ENCODE results near the gene SOX5. TPM values are rescaled to one million over a fixed set of nuclear protein-coding genes. Genes with fewer than 3 reads are reported as not detected.

Gene SOX5
- total and polyA plus RNA-seq, 7 donors: 0.23 to 16.3 (median 9.4) TPM

DNA sequence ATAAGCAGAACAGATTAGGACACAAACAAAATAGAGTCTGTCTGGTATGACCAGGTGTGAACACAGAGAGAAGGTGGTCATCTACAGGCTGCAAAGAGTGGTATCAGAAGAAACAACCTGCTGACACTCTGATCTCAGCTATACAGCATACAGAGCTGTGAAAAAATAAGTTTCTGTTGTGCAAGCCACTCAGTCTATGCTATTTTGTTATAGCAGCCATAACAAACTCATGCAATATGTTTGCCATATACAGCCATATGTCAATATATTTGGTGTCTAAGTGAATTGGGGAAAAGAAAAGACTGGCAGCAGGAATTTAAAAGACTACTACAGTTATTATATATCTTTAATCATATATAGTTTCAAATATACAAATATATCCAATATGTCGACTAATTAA is 300.9 kb downstream of the SOX5 start:
- H3K4me3 ChIP-seq: no peak overlapping the region
- WGBS, 2 donors: 95 to 98% methylated on average over 1 of the region's 1 CpG
- no peaks in the 10 kb centered on the region for H3K36me3 ChIP-seq
- no peaks in the 10 kb centered on the region for H3K4me1 ChIP-seq
- intact Hi-C loops (cut with DNase I): no loop called here
- TF ChIP-seq, protein P1, sequence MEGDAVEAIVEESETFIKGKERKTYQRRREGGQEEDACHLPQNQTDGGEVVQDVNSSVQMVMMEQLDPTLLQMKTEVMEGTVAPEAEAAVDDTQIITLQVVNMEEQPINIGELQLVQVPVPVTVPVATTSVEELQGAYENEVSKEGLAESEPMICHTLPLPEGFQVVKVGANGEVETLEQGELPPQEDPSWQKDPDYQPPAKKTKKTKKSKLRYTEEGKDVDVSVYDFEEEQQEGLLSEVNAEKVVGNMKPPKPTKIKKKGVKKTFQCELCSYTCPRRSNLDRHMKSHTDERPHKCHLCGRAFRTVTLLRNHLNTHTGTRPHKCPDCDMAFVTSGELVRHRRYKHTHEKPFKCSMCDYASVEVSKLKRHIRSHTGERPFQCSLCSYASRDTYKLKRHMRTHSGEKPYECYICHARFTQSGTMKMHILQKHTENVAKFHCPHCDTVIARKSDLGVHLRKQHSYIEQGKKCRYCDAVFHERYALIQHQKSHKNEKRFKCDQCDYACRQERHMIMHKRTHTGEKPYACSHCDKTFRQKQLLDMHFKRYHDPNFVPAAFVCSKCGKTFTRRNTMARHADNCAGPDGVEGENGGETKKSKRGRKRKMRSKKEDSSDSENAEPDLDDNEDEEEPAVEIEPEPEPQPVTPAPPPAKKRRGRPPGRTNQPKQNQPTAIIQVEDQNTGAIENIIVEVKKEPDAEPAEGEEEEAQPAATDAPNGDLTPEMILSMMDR (IDR thresholded peaks at IDR 0.05): no peak
- no peak for TF ChIP-seq POLR2A (IDR thresholded peaks at IDR 0.05)
- H3K27me3 ChIP-seq: no peaks in the 10 kb centered on the region
- no peak for DNase-seq
- no peak overlapping the region for H3K27ac ChIP-seq
- H3K9me3 ChIP-seq: peaks cover 0 to 5% (median 4%) of the 10 kb centered on the region in 4 donors

DNA sequence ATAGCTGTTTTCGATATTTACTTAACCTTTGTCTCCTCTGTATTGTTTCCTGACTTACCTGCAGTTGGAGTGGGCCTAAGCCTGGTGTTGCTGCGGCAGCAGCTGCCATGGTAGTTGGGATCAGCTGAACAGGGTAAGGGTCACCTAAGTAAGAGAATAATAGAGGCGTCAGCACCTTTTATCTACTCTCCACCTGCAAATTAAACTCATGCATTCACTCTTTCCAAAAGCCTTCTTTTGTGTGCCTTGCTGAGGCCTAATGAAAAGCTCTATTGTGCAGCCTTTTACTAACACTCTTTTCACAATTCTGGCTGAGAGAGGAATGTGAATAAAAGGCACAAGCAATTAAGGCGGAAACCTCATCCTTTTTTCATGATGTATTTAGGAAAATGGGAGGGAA is 308.7 kb downstream of the SOX5 start:
- DNase-seq: no peak
- Histone ChIP-seq H3K4me1 (no peaks in the 10 kb centered on the region), H3K27ac (no peak overlapping the region), H3K27me3 (no peaks in the 10 kb centered on the region), H3K9me3 (no peaks in the 10 kb centered on the region), H3K4me3 (no peak overlapping the region), H3K36me3 (no peaks in the 10 kb centered on the region)
- TF ChIP-seq EP300 (IDR thresholded peaks at IDR 0.05): no peak
- intact Hi-C loops (cut with DNase I): no loop called here
- 21 to 73% methylated on average over 4 of the region's 4 CpGs for WGBS, 2 donors

DNA sequence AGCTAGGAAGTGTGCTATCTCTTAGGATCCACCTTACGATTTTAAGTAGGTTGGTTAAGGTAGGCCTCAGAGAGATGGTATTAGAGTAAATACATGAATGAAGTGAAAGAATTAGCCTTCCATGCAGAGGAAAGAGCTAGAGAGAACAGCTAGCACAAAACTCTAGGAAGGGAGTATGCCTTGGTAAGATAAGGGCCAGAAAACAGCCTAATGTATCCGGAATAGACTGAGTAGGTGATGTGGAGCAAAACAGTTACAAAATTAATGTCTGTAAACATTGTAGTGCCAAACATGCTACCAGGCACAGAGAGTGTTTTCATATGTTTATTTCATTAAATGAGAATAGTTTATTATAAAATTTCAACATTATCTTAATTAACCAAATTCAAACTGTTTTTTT is 315.1 kb downstream of the SOX5 start:
- no peaks in the 10 kb centered on the region for H3K27me3 ChIP-seq
- TF ChIP-seq POLR2AphosphoS5 (IDR thresholded peaks at IDR 0.05): no peak
- no peak for TF ChIP-seq POLR2A (IDR thresholded peaks at IDR 0.05)
- TF ChIP-seq, protein P1 (IDR thresholded peaks at IDR 0.05): no peak
- no peak for TF ChIP-seq EP300 (IDR thresholded peaks at IDR 0.05)
- no peak overlapping the region for H3K4me3 ChIP-seq
- H3K9me3 ChIP-seq: no peaks in the 10 kb centered on the region
- intact Hi-C loops (cut with DNase I): no loop called here
- H3K4me1 ChIP-seq: no peaks in the 10 kb centered on the region
- no peaks in the 10 kb centered on the region for H3K36me3 ChIP-seq
- DNase-seq: no peak
- WGBS, 2 donors: 95 to 96% methylated on average over 2 of the region's 2 CpGs
- no peak overlapping the region for H3K27ac ChIP-seq

DNA sequence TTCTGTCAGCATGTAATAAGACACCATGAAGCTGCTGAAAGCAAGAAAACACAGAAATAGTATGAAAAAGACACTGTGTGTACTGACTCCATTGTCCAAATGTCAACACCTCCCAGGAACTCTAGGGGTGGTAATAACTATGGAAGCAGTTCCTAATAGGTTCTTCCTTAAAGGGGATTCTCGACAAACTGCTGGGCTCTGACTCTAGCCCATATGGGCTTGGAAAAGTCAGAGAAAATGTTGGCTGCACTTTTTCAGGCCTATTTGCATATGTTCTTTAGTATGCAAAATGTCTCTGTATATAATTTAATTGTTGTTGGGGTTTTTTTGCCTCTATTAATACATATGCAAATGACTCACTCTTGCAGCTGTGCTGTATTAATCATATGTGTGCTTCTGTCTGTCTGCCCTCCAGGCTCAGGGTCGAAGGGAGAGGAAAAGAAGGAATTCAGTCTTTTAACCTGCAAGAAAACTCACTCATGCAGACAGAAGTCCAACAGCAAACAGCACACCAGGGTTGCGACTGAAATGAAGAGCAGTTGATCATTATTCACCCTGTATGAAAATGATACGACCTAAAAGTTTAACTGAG is 317.6 kb downstream of the SOX5 start:
- no peak overlapping the region for H3K4me3 ChIP-seq
- TF ChIP-seq EP300 (IDR thresholded peaks at IDR 0.05) (no peak), POLR2AphosphoS5 (IDR thresholded peaks at IDR 0.05) (no peak), POLR2A (IDR thresholded peaks at IDR 0.05) (no peak)
- TF ChIP-seq, protein P1 (IDR thresholded peaks at IDR 0.05): no peak
- WGBS, 2 donors: 51 to 78% methylated on average over 4 of the region's 4 CpGs
- intact Hi-C loops (cut with DNase I): no loop called here
- H3K27me3 ChIP-seq: no peaks in the 10 kb centered on the region
- H3K36me3 ChIP-seq: no peaks in the 10 kb centered on the region
- H3K9me3 ChIP-seq: no peaks in the 10 kb centered on the region
- no peak for DNase-seq
- no peak overlapping the region for H3K27ac ChIP-seq
- H3K4me1 ChIP-seq: no peaks in the 10 kb centered on the region

DNA sequence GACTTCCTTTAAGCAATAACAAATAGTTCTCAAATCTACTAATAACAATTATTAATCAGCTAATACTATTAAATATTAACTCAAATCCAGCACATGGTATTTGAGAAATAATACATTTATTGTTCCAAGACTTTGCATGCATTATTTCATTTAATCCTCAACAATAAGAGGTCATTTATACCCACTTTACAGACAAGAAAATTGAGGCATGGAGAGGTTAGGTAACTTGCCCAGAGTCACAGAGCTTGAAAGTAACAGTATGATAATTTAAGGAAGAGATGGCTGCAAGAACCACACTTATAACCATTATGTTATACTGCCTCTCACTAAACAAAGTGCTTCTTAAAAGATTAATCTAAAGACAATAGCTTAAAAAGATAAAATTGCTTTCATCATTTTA is 318.9 kb downstream of the SOX5 start:
- Histone ChIP-seq H3K27me3 (no peaks in the 10 kb centered on the region), H3K27ac (no peak overlapping the region), H3K9me3 (no peaks in the 10 kb centered on the region), H3K4me3 (no peak overlapping the region), H3K4me1 (no peaks in the 10 kb centered on the region), H3K36me3 (no peaks in the 10 kb centered on the region)
- no peak for DNase-seq
- no peak for TF ChIP-seq POLR2A (IDR thresholded peaks at IDR 0.05)
- TF ChIP-seq POLR2AphosphoS5 (IDR thresholded peaks at IDR 0.05): no peak
- TF ChIP-seq, protein P1 (IDR thresholded peaks at IDR 0.05): no peak
- no peak for TF ChIP-seq EP300 (IDR thresholded peaks at IDR 0.05)
- intact Hi-C loops (cut with DNase I): no loop called here

Data from sigmoid colon (tissue), 7 donors.